Renal cortex interstitium (tissue), 15 donors: ENCODE data around the gene MMRN1. TPM values are rescaled to one million over a fixed set of nuclear protein-coding genes. Genes with fewer than 3 reads are reported as not detected.

Experiments used
- DNase-seq, 11 donors: peaks; one replicate each; pipeline ENCODE4 v3.0.0-alpha.2; 2013; ENCODE audit warnings: low read depth in 9 of 11, low spot score in 4 of 11; ENCODE audit errors: extremely low read depth in 1 of 11
- long read RNA-seq, 16 experiments: transcript quantifications; one replicate each; lab custom pipeline, GENCODE V29; 2026
- polyA plus RNA-seq, 3 donors: library from polyadenylated mRNA; unstranded; fragments of 120-200 nt; gene quantifications; one replicate each; pipeline ENCODE4 v1.2.1, GENCODE V29; 2013; ENCODE audit not compliant: insufficient read length in 3 of 3

Gene MMRN1
- polyA plus RNA-seq, result 1 to 10 TPM; 1.6 to 3.4 (median 2.8) TPM
- long read RNA-seq, donor 1, result 0 reads
- long read RNA-seq, donor 2, full-length matches to known transcripts, result 1 of 1 reads
- long read RNA-seq, donor 2, partial matches to known transcripts, result 0 of 1 reads
- long read RNA-seq, donor 2, other reads (novel, unspliced or antisense), result 0 of 1 reads
- long read RNA-seq, donor 3, result 0 reads
- long read RNA-seq, donor 4, result 0 reads
- long read RNA-seq, donor 5, result 0 reads
- long read RNA-seq, donor 6, result 0 reads
- long read RNA-seq, donor 7, result 0 reads
- long read RNA-seq, donor 8, result 0 reads
- long read RNA-seq, donor 9, result 0 reads
- long read RNA-seq, donor 10, result 0 reads
- long read RNA-seq, donor 11, result 0 reads
- long read RNA-seq, donor 12, result 0 reads
- long read RNA-seq, donor 13, result 0 reads
- long read RNA-seq, donor 14, full-length matches to known transcripts, result 1 of 1 reads
- long read RNA-seq, donor 14, partial matches to known transcripts, result 0 of 1 reads
- long read RNA-seq, donor 14, other reads (novel, unspliced or antisense), result 0 of 1 reads
- long read RNA-seq, donor 15, result 0 reads
- long read RNA-seq, donor 16, result 0 reads

GRCh38 chr4:89894649-89895550 is at the start of gene MMRN1:
Gene MMRN1 (plus strand): TSS chr4:89894854. CDS start chr4:89894972, 118 bp downstream.
- no peak for DNase-seq

GRCh38 chr4:89847571-89848325 is 46.9 kb upstream of the MMRN1 start:
- peak in 1 of 11 donors; percentile 1 for DNase-seq

GRCh38 chr4:89855236-89855635 is 39.4 kb upstream of the MMRN1 start:
- DNase-seq, result no peak

GRCh38 chr4:89860971-89861370 is 33.7 kb upstream of the MMRN1 start:
- no peak for DNase-seq

GRCh38 chr4:89863533-89863932 is 31.1 kb upstream of the MMRN1 start:
- DNase-seq, result no peak

GRCh38 chr4:89868276-89868675 is 26.4 kb upstream of the MMRN1 start:
- no peak for DNase-seq

GRCh38 chr4:89868999-89869589 is 25.6 kb upstream of the MMRN1 start:
- no peak for DNase-seq

GRCh38 chr4:89871211-89871610 is 23.4 kb upstream of the MMRN1 start:
- DNase-seq, result no peak

- no peak for DNase-seq
These were observed 18.1 kb upstream of the MMRN1 start for GRCh38 chr4:89876548-89876947.

- DNase-seq, result no peak
These were observed 16.0 kb upstream of the MMRN1 start for GRCh38 chr4:89878611-89879010.

- no peak for DNase-seq
These were observed 15.4 kb upstream of the MMRN1 start for GRCh38 chr4:89879215-89879614.

- DNase-seq, result no peak
These were observed 5.4 kb upstream of the MMRN1 start for GRCh38 chr4:89889289-89889688.

GRCh38 chr4:89897867-89898266 is 3.2 kb downstream of the MMRN1 start:
- no peak for DNase-seq

- no peak for DNase-seq
These were observed 3.7 kb downstream of the MMRN1 start for GRCh38 chr4:89898304-89898716.

- no peak for DNase-seq
These were observed 4.5 kb downstream of the MMRN1 start for GRCh38 chr4:89899152-89899551.

GRCh38 chr4:89899854-89900253 is 5.2 kb downstream of the MMRN1 start:
- DNase-seq, result no peak

- DNase-seq, result peak in 10 of 11 donors; percentile 18 to 48 (median 30)
These were observed 7.3 kb downstream of the MMRN1 start for GRCh38 chr4:89901808-89902431.

GRCh38 chr4:89904524-89904923 is 9.9 kb downstream of the MMRN1 start:
- no peak for DNase-seq
